ENCODE measurements around the gene TMEM164.

Gene TMEM164

GRCh38 chrX:110066488-110067225 lies 63.7 kb downstream of the TMEM164 start:
- no peak for DNase-seq (ENCODE audit: low read depth in 1 of 2, low spot score in 1 of 2)

- no peak for DNase-seq (ENCODE audit: low read depth in 1 of 2, low spot score in 1 of 2)
Observed at GRCh38 chrX:110070970-110071369, 68.1 kb downstream of the TMEM164 start.

- no peak for DNase-seq (ENCODE audit: low read depth in 1 of 2, low spot score in 1 of 2)
Observed at GRCh38 chrX:110081320-110081719, 78.4 kb downstream of the TMEM164 start.

- no peak for DNase-seq (ENCODE audit: low read depth in 1 of 2, low spot score in 1 of 2)
Observed at GRCh38 chrX:110081740-110082139, 78.8 kb downstream of the TMEM164 start.

- no peak for DNase-seq (ENCODE audit: low read depth in 1 of 2, low spot score in 1 of 2)
Observed at GRCh38 chrX:110082161-110082560, 79.2 kb downstream of the TMEM164 start.

- DNase-seq (ENCODE audit: low read depth in 1 of 2, low spot score in 1 of 2), result no peak
Observed at GRCh38 chrX:110086162-110086915, 83.4 kb downstream of the TMEM164 start.

- DNase-seq (ENCODE audit: low read depth in 1 of 2, low spot score in 1 of 2), result no peak
Observed at GRCh38 chrX:110086916-110087484, 84.1 kb downstream of the TMEM164 start.

GRCh38 chrX:110087485-110088356 lies 84.8 kb downstream of the TMEM164 start:
- no peak for DNase-seq (ENCODE audit: low read depth in 1 of 2, low spot score in 1 of 2)

GRCh38 chrX:110089656-110090403 lies 86.9 kb downstream of the TMEM164 start:
- DNase-seq (ENCODE audit: low read depth in 1 of 2, low spot score in 1 of 2), result no peak

- DNase-seq (ENCODE audit: low read depth in 1 of 2, low spot score in 1 of 2), result no peak
Observed at GRCh38 chrX:110097920-110098319, 95.0 kb downstream of the TMEM164 start.

GRCh38 chrX:110103344-110103743 lies 100.4 kb downstream of the TMEM164 start:
- no peak for DNase-seq (ENCODE audit: low read depth in 1 of 2, low spot score in 1 of 2)

- no peak for DNase-seq (ENCODE audit: low read depth in 1 of 2, low spot score in 1 of 2)
Observed at GRCh38 chrX:110104078-110104477, 101.2 kb downstream of the TMEM164 start.

- no peak for DNase-seq (ENCODE audit: low read depth in 1 of 2, low spot score in 1 of 2)
Observed at GRCh38 chrX:110108381-110108821, 105.5 kb downstream of the TMEM164 start.

- no peak for DNase-seq (ENCODE audit: low read depth in 1 of 2, low spot score in 1 of 2)
Observed at GRCh38 chrX:110114260-110114776, 111.4 kb downstream of the TMEM164 start.

- no peak for DNase-seq (ENCODE audit: low read depth in 1 of 2, low spot score in 1 of 2)
Observed at GRCh38 chrX:110116066-110116980, 113.4 kb downstream of the TMEM164 start.

GRCh38 chrX:110118530-110118929 lies 115.6 kb downstream of the TMEM164 start:
- DNase-seq (ENCODE audit: low read depth in 1 of 2, low spot score in 1 of 2), result no peak

- DNase-seq (ENCODE audit: low read depth in 1 of 2, low spot score in 1 of 2), result no peak
Observed at GRCh38 chrX:110119480-110119879, 116.6 kb downstream of the TMEM164 start.

GRCh38 chrX:110120025-110120424 lies 117.1 kb downstream of the TMEM164 start:
- DNase-seq (ENCODE audit: low read depth in 1 of 2, low spot score in 1 of 2), result no peak

GRCh38 chrX:110123331-110123782 lies 120.4 kb downstream of the TMEM164 start:
- DNase-seq (ENCODE audit: low read depth in 1 of 2, low spot score in 1 of 2), result no peak

Measured in activated T-helper 1 cell treated with anti-CD3 and anti-CD28 coated beads, Interleukin-2, amount 50 U/mL, for 16 hours (primary cell).